ENCODE measurements around the gene CASZ1.

Gene CASZ1

GRCh38 chr1:10751561-10752085 is 44.8 kb downstream of the CASZ1 start:
- TF ChIP-seq CEBPB (IDR thresholded peaks at IDR 0.05) (no peak), TCF12 (IDR thresholded peaks at IDR 0.05; ENCODE audit: low read depth) (no peak), EGR1 (IDR thresholded peaks at IDR 0.05) (no peak), RAD21 (IDR thresholded peaks at IDR 0.05; ENCODE audit: low read depth) (no peak), ZBTB7A (IDR thresholded peaks at IDR 0.05; ENCODE audit: low read depth) (no peak), YY1 (IDR thresholded peaks at IDR 0.05; ENCODE audit: low read depth) (no peak)
- TF ChIP-seq, protein P1, sequence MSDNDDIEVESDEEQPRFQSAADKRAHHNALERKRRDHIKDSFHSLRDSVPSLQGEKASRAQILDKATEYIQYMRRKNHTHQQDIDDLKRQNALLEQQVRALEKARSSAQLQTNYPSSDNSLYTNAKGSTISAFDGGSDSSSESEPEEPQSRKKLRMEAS (IDR thresholded peaks at IDR 0.05): no peak

DNA sequence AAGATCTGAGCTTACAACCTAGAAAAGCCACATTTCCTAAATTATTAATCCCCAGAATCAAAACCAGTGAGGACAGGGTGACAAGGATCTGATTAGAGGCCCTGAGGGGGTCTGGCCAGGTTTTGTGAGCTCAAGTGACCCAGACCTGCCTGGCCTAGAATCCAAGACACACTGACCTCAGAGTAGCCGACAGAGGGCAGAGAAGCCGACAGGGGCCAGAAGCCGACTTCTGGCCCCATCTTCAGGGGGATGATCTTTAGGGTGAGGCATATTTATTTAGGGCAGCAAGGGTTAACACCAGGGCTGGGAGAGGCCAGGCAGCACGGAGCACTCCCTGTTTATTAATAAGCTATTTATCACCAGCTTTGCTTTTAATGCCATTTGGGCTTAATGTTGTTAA is 45.3 kb downstream of the CASZ1 start:
- TF ChIP-seq YY1 (IDR thresholded peaks at IDR 0.05; ENCODE audit: low read depth) (no peak), REST (IDR thresholded peaks at IDR 0.05; ENCODE audit: low read depth) (no peak), EGR1 (IDR thresholded peaks at IDR 0.05) (no peak), TCF12 (IDR thresholded peaks at IDR 0.05; ENCODE audit: low read depth) (no peak), FOXM1 (IDR thresholded peaks at IDR 0.05; ENCODE audit: borderline replicate concordance, low read depth) (no peak), CREB1 (IDR thresholded peaks at IDR 0.05; ENCODE audit: low read depth) (no peak), EP300 (IDR thresholded peaks at IDR 0.05; ENCODE audit: borderline replicate concordance) (no peak)

DNA sequence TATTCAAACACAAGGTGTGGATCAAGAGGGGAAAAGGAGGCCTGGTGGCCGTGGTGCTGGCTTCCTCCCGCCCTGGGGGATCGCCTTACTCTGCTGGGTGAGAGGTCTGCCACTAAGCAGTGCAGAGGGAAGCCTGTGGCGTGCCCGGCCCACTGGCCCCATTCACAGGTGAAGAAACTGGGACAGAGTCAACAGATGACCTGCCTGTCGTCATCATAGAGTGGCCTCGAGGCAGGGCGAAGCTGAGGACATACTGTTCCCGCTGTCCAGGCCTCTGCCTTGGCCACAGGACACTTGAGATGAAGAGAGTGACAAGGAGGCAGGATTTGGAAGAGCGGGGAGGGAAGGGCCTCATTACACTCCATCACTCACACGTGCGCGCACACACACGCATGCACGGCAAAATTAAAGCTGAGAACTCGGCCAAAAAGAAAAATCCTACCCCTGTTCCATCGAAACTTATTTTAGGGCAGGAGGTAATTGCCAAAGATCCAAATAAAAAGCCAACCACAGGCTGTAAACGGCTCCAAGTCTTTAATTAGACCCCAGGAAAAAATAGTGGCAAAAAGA is 50.5 kb downstream of the CASZ1 start:
- TF ChIP-seq FOXM1 (IDR thresholded peaks at IDR 0.05; ENCODE audit: borderline replicate concordance, low read depth): no peak
- TF ChIP-seq CREB1 (IDR thresholded peaks at IDR 0.05; ENCODE audit: low read depth): no peak
- no peak for TF ChIP-seq EP300 (IDR thresholded peaks at IDR 0.05; ENCODE audit: borderline replicate concordance)
- TF ChIP-seq NFIC (IDR thresholded peaks at IDR 0.05): no peak
- no peak for TF ChIP-seq TEAD4 (IDR thresholded peaks at IDR 0.05)
- TF ChIP-seq RAD21 (IDR thresholded peaks at IDR 0.05; ENCODE audit: low read depth): no peak
- TF ChIP-seq YY1 (IDR thresholded peaks at IDR 0.05; ENCODE audit: low read depth): no peak
- TF ChIP-seq ZBTB7A (IDR thresholded peaks at IDR 0.05; ENCODE audit: low read depth): no peak
- TF ChIP-seq TAF1 (IDR thresholded peaks at IDR 0.05; ENCODE audit: low read depth): no peak
- TF ChIP-seq TCF12 (IDR thresholded peaks at IDR 0.05; ENCODE audit: low read depth): no peak
- TF ChIP-seq CEBPB (IDR thresholded peaks at IDR 0.05): no peak
- TF ChIP-seq USF1 (IDR thresholded peaks at IDR 0.05): no peak
- TF ChIP-seq EGR1 (IDR thresholded peaks at IDR 0.05): no peak
- TF ChIP-seq, protein P1 (IDR thresholded peaks at IDR 0.05): no peak
- no peak for TF ChIP-seq REST (IDR thresholded peaks at IDR 0.05; ENCODE audit: low read depth)

DNA sequence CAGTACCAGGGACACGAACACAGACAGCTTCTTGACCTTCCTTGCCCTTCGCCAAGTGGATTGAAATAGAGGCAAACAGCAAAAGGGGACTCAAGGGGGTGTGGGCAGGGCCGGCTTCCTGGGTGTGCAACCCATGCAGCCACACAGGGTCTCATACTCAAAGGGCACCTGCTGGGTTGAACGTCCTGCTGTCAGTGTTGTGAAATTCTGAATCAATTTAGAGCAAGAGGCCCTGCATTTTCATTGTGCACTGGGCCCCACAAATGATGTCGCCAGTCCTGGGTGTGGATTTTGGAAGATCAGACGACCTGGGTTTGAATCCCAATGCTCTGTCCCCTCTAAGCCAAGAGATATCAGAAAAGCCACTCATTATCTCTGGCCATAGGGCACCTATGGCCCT is 51.1 kb downstream of the CASZ1 start:
- TF ChIP-seq REST (IDR thresholded peaks at IDR 0.05; ENCODE audit: low read depth): no peak

DNA sequence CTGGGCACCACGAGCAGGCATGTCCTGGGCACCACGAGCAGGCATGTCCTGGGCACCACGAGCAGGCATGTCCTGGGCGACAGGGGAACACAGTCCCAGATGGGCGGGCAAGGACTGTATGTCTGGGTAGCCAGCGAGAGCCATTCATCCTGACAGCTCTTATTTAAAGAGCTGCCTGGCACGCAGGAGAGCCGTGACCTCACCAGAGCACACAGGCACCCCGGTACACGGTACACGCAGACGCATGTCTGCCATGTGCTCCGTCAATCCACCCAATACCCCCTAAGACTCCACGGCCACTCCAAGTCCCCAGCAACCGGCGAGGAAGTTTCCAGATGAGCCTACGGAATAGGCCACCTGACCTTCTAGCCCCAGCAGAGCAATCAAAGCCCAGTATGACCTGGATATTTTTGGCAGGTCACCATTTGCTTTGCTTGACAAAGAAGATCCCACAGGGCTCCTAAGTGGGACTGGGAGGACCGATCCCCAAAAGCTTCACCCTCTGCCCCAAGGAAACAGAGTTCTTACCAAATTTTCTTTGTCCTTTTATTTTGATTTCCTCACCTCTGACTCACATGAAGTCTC is 51.7 kb downstream of the CASZ1 start:
- no peak for TF ChIP-seq FOXM1 (IDR thresholded peaks at IDR 0.05; ENCODE audit: borderline replicate concordance, low read depth)
- no peak for TF ChIP-seq TCF12 (IDR thresholded peaks at IDR 0.05; ENCODE audit: low read depth)
- no peak for TF ChIP-seq RAD21 (IDR thresholded peaks at IDR 0.05; ENCODE audit: low read depth)
- TF ChIP-seq ZBTB7A (IDR thresholded peaks at IDR 0.05; ENCODE audit: low read depth): no peak
- no peak for TF ChIP-seq TAF1 (IDR thresholded peaks at IDR 0.05; ENCODE audit: low read depth)
- TF ChIP-seq CREB1 (IDR thresholded peaks at IDR 0.05; ENCODE audit: low read depth): no peak
- no peak for TF ChIP-seq EGR1 (IDR thresholded peaks at IDR 0.05)

Measured in Ishikawa (cell line).